Fibroblast of lung (primary cell): Measurements from ENCODE around the gene GRM4.

Source experiments
- EZH2 ChIP-seq: IDR thresholded peaks from 2 replicates; pipeline ENCODE4 v1.5.1; 2012; ENCODE audit warnings: low read length, control low read depth, mild to moderate bottlenecking; ENCODE audit errors: missing control alignments
- TF ChIP-seq, protein P1 (sequence below), 2 donors: IDR thresholded peaks in 1 of 2; conservative IDR thresholded peaks in 1 of 2; 1 replicate in 1 of 2; 2 replicates in 1 of 2; pipeline ENCODE4 v1.5.1; 2011 to 2012; ENCODE audit warnings: low read length in 2 of 2, control low read depth in 1 of 2, inconsistent platforms in 1 of 2, low read depth in 1 of 2, mild to moderate bottlenecking in 1 of 2

DNA sequence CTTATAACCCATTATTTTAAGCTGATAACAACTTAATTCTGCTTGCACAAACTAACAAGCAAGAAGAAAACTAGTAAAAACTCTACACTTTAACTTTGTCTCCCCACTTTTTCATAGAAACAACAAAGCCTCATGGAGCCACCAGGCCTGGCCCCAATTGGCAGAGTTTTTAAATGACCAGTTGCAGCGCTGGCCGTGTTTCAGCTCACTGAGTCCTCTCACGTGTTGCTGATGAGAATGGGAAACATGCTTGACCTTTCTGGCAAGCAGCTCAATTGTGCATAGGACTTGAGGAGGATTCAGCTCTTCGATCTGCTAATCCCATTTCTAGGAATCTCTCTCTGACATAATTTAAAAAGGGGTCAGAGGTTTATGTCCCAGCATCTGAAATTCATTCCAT lies 24.5 kb upstream of the GRM4 start:
- TF ChIP-seq, protein P1, sequence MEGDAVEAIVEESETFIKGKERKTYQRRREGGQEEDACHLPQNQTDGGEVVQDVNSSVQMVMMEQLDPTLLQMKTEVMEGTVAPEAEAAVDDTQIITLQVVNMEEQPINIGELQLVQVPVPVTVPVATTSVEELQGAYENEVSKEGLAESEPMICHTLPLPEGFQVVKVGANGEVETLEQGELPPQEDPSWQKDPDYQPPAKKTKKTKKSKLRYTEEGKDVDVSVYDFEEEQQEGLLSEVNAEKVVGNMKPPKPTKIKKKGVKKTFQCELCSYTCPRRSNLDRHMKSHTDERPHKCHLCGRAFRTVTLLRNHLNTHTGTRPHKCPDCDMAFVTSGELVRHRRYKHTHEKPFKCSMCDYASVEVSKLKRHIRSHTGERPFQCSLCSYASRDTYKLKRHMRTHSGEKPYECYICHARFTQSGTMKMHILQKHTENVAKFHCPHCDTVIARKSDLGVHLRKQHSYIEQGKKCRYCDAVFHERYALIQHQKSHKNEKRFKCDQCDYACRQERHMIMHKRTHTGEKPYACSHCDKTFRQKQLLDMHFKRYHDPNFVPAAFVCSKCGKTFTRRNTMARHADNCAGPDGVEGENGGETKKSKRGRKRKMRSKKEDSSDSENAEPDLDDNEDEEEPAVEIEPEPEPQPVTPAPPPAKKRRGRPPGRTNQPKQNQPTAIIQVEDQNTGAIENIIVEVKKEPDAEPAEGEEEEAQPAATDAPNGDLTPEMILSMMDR (conservative IDR thresholded peaks at IDR 0.05 in 1 of 2, IDR thresholded peaks at IDR 0.05 in 1 of 2; ENCODE audit: low read depth in 1 of 2, low read length in 2 of 2): no peak
- no peak for TF ChIP-seq EZH2
